Activated CD4-positive, alpha-beta memory T cell treated with anti-CD3 and anti-CD28 coated beads for 36 hours (primary cell): ENCODE data around the gene NEURL1. TPM values are rescaled to one million over a fixed set of nuclear protein-coding genes. Genes with fewer than 3 reads are reported as not detected.
"Not testable (repeated sequence)": the region's sequence is repeated elsewhere in the genome, so short reads cannot be mapped to it uniquely, and the experiment has no call there.

Experiments
- CTCF ChIA-PET: fragments of 350-600 bp; sonication (Branson Sonifier 250); formaldehyde crosslinking; loops from one replicate; lab custom pipeline; 2021; ENCODE audit warnings: antibody characterized with exemption, inconsistent platforms; lab: Charles Lee
- POLR2A ChIA-PET: fragments of 350-600 bp; sonication (Branson Sonifier 250); formaldehyde crosslinking; loops from one replicate; lab custom pipeline; 2021; ENCODE audit warnings: antibody characterized with exemption; lab: Charles Lee
- DNase-seq: peaks from one replicate; pipeline ENCODE4 v3.0.0-alpha.2; 2020
- H3K27ac Mint-ChIP-seq: one replicate; pipeline ENCODE4 v1.8.0; 2021; ENCODE audit warnings: mixed read lengths
- H3K27me3 Mint-ChIP-seq: one replicate; pipeline ENCODE4 v1.8.0; 2021; ENCODE audit warnings: mixed read lengths
- H3K36me3 Mint-ChIP-seq: one replicate; pipeline ENCODE4 v1.8.0; 2021; ENCODE audit warnings: mixed read lengths
- H3K4me1 Mint-ChIP-seq: one replicate; pipeline ENCODE4 v1.8.0; 2021; ENCODE audit warnings: low read depth, mixed read lengths
- H3K4me3 Mint-ChIP-seq: one replicate; pipeline ENCODE4 v1.8.0; 2021; ENCODE audit warnings: mild to moderate bottlenecking, mixed read lengths
- H3K9me3 Mint-ChIP-seq: one replicate; pipeline ENCODE4 v1.8.0; 2021; ENCODE audit warnings: mixed read lengths
- intact Hi-C: fragments of 100-400 bp; cut with micrococcal nuclease; formaldehyde crosslinking; loops from one replicate; pipeline ENCODE4 v1.15.1; 2023
- total RNA-seq, 2 experiments: library from RNA; stranded (reverse); gene quantifications; one replicate each; pipeline ENCODE4 v1.2.3, GENCODE V29; 2021

NEURL1 gene
- total RNA-seq, 2 experiments from 2014 or later, result 1.8 to 2.4 TPM

GRCh38 chr10:103510791-103511752 is 17.6 kb downstream of the NEURL1 start:
- Mint-ChIP-seq H3K36me3 (no peaks in the 10 kb centered on the region), H3K27ac (no peak overlapping the region), H3K9me3 (no peaks in the 10 kb centered on the region), H3K27me3 (peaks cover 16% of the 10 kb centered on the region), H3K4me1 (peaks cover 7% of the 10 kb centered on the region), H3K4me3 (no peak overlapping the region)
- no peak for DNase-seq
- CTCF ChIA-PET, result no interaction called here
- intact Hi-C loops, result no loop called here
- POLR2A ChIA-PET, result no interaction called here

- intact Hi-C loops, result no loop called here
These were observed 18.7 kb downstream of the NEURL1 start for GRCh38 chr10:103512166-103512565.

GRCh38 chr10:103512591-103513379 is 19.3 kb downstream of the NEURL1 start:
- POLR2A ChIA-PET, result no interaction called here
- intact Hi-C loops, result no loop called here
- peaks cover 5% of the 10 kb centered on the region for H3K27me3 Mint-ChIP-seq
- no peak for DNase-seq
- no peaks in the 10 kb centered on the region for H3K36me3 Mint-ChIP-seq
- H3K9me3 Mint-ChIP-seq, result no peaks in the 10 kb centered on the region
- H3K4me1 Mint-ChIP-seq, result peaks cover 15% of the 10 kb centered on the region
- H3K4me3 Mint-ChIP-seq, result no peak overlapping the region
- H3K27ac Mint-ChIP-seq, result no peak overlapping the region
- CTCF ChIA-PET, result no interaction called here

More at GRCh38 chr10:103512166-103512565, 18.7 kb downstream of the NEURL1 start:
- ChIA-PET CTCF (no interaction called here), POLR2A (no interaction called here)
- no peak for DNase-seq
- no peak overlapping the region for H3K4me3 Mint-ChIP-seq
- H3K27me3 Mint-ChIP-seq, result peaks cover 11% of the 10 kb centered on the region
- H3K4me1 Mint-ChIP-seq, result peaks cover 8% of the 10 kb centered on the region
- no peaks in the 10 kb centered on the region for H3K9me3 Mint-ChIP-seq
- no peak overlapping the region for H3K27ac Mint-ChIP-seq
- no peaks in the 10 kb centered on the region for H3K36me3 Mint-ChIP-seq

- POLR2A ChIA-PET, result no interaction called here
- Mint-ChIP-seq H3K4me1 (peaks cover 17% of the 10 kb centered on the region), H3K4me3 (no peak overlapping the region), H3K9me3 (no peaks in the 10 kb centered on the region), H3K27ac (no peak overlapping the region), H3K27me3 (no peaks in the 10 kb centered on the region), H3K36me3 (no peaks in the 10 kb centered on the region)
- DNase-seq, result no peak
- CTCF ChIA-PET, result no interaction called here
- intact Hi-C loops, result no loop called here
These were observed 20.0 kb downstream of the NEURL1 start for GRCh38 chr10:103513380-103514060.

- Mint-ChIP-seq H3K9me3 (no peaks in the 10 kb centered on the region), H3K36me3 (no peaks in the 10 kb centered on the region), H3K27me3 (no peaks in the 10 kb centered on the region), H3K27ac (no peak overlapping the region), H3K4me3 (no peak overlapping the region), H3K4me1 (peaks cover 17% of the 10 kb centered on the region)
- no peak for DNase-seq
- CTCF ChIA-PET, result interaction anchor here (1.5 kb wide), 1 partner anchor 50 kb away, joined by 5 read pairs; no protein-coding TSS in a partner anchor
- POLR2A ChIA-PET, result no interaction called here
- intact Hi-C loops, result no loop called here
These were observed 20.7 kb downstream of the NEURL1 start for GRCh38 chr10:103514244-103514643.

- intact Hi-C loops, result no loop called here
- Mint-ChIP-seq H3K4me3 (no peak overlapping the region), H3K27ac (no peak overlapping the region), H3K36me3 (no peaks in the 10 kb centered on the region), H3K27me3 (peaks cover 9% of the 10 kb centered on the region), H3K4me1 (peaks cover 17% of the 10 kb centered on the region), H3K9me3 (no peaks in the 10 kb centered on the region)
- ChIA-PET CTCF (no interaction called here), POLR2A (no interaction called here)
- no peak for DNase-seq
These were observed 24.0 kb downstream of the NEURL1 start for GRCh38 chr10:103517234-103518085.

- intact Hi-C loops, result no loop called here
- CTCF ChIA-PET, result interaction anchor here (1.1 kb wide), 1 partner anchor 22 kb away, joined by 3 read pairs; no protein-coding TSS in a partner anchor
- peaks cover 16% of the 10 kb centered on the region for H3K27me3 Mint-ChIP-seq
These were observed 26.3 kb downstream of the NEURL1 start for GRCh38 chr10:103519798-103520197.

GRCh38 chr10:103522006-103522405 is 28.5 kb downstream of the NEURL1 start:
- POLR2A ChIA-PET, H3K27ac Mint-ChIP-seq, H3K9me3 Mint-ChIP-seq, H3K4me3 Mint-ChIP-seq, intact Hi-C loops, DNase-seq, H3K36me3 Mint-ChIP-seq, CTCF ChIA-PET: not testable (repeated sequence)
- Mint-ChIP-seq H3K27me3 (peaks cover 22% of the 10 kb centered on the region), H3K4me1 (peaks cover 10% of the 10 kb centered on the region)

More at GRCh38 chr10:103519798-103520197, 26.3 kb downstream of the NEURL1 start:
- POLR2A ChIA-PET, result no interaction called here
- no peaks in the 10 kb centered on the region for H3K36me3 Mint-ChIP-seq
- peaks cover 17% of the 10 kb centered on the region for H3K4me1 Mint-ChIP-seq
- no peak for DNase-seq
- H3K27ac Mint-ChIP-seq, result no peak overlapping the region
- H3K4me3 Mint-ChIP-seq, result no peak overlapping the region
- no peaks in the 10 kb centered on the region for H3K9me3 Mint-ChIP-seq

- H3K9me3 Mint-ChIP-seq, result peaks cover 3% of the 10 kb centered on the region
- no peaks in the 10 kb centered on the region for H3K36me3 Mint-ChIP-seq
- no peak for DNase-seq
- intact Hi-C loops, result no loop called here
- no peak overlapping the region for H3K27ac Mint-ChIP-seq
- H3K4me3 Mint-ChIP-seq, result no peak overlapping the region
- H3K4me1 Mint-ChIP-seq, result no peaks in the 10 kb centered on the region
- H3K27me3 Mint-ChIP-seq, result peaks cover 25% of the 10 kb centered on the region
- POLR2A ChIA-PET, result no interaction called here
- CTCF ChIA-PET, result interaction anchor here (1.0 kb wide), 1 partner anchor 69 kb away, joined by 3 read pairs; no protein-coding TSS in a partner anchor
These were observed 30.2 kb downstream of the NEURL1 start for GRCh38 chr10:103523683-103524082.

GRCh38 chr10:103525901-103526300 is 32.4 kb downstream of the NEURL1 start:
- H3K36me3 Mint-ChIP-seq, result no peaks in the 10 kb centered on the region
- peaks cover 13% of the 10 kb centered on the region for H3K9me3 Mint-ChIP-seq
- peaks cover 26% of the 10 kb centered on the region for H3K27me3 Mint-ChIP-seq
- no peak overlapping the region for H3K4me3 Mint-ChIP-seq
- CTCF ChIA-PET, result interaction anchor here (0.6 kb wide), 1 partner anchor 114 kb away, joined by 3 read pairs; no protein-coding TSS in a partner anchor
- intact Hi-C loops, result no loop called here
- no peaks in the 10 kb centered on the region for H3K4me1 Mint-ChIP-seq
- H3K27ac Mint-ChIP-seq, result no peak overlapping the region
- POLR2A ChIA-PET, result no interaction called here
- DNase-seq, result no peak

GRCh38 chr10:103527476-103527875 is 34.0 kb downstream of the NEURL1 start:
- intact Hi-C loops, H3K4me1 Mint-ChIP-seq, H3K4me3 Mint-ChIP-seq, POLR2A ChIA-PET, CTCF ChIA-PET, H3K27ac Mint-ChIP-seq, H3K36me3 Mint-ChIP-seq, DNase-seq: not testable (repeated sequence)
- Mint-ChIP-seq H3K9me3 (peaks cover 13% of the 10 kb centered on the region), H3K27me3 (peaks cover 22% of the 10 kb centered on the region)
